Neural cell (in vitro differentiated cells): ENCODE measurements around the gene MDH2. TPM values are rescaled to one million over a fixed set of nuclear protein-coding genes. Genes with fewer than 3 reads are reported as not detected.

ENCODE experiments used
- H2AFZ ChIP-seq: fragments of 200-600, 300-800 bp; sonication (generic), shearing (Covaris generic); 2 replicates; pipeline ENCODE4 v1.6.0; 2014; ENCODE audit warnings: low read depth, mild to moderate bottlenecking, antibody characterized with exemption, low read length, moderate library complexity
- H3F3A ChIP-seq: fragments of 200-600 bp; shearing (Covaris generic); 2 replicates; pipeline ENCODE4 v1.6.1; 2016; ENCODE audit warnings: mild to moderate bottlenecking, moderate library complexity, mixed read lengths, antibody characterized with exemption, low read length; ENCODE audit not compliant: insufficient read depth, poor library complexity, severe bottlenecking
- H3K27ac ChIP-seq: fragments of 200-600, 300-800 bp; sonication (generic), shearing (Covaris generic); 2 replicates; pipeline ENCODE4 v1.5.1; 2014; ENCODE audit warnings: mild to moderate bottlenecking, low read length, moderate library complexity
- H3K27me3 ChIP-seq: fragments of 300-800, 200-600 bp; sonication (generic), shearing (Covaris generic); 2 replicates; pipeline ENCODE4 v1.6.0; 2014; ENCODE audit warnings: mild to moderate bottlenecking, low read depth, low read length, moderate library complexity; ENCODE audit not compliant: insufficient read depth
- H3K36me3 ChIP-seq: fragments of 300-800, 200-600 bp; sonication (generic), shearing (Covaris generic); 2 replicates; pipeline ENCODE4 v1.5.1; 2014; ENCODE audit warnings: mild to moderate bottlenecking, antibody characterized with exemption, low read length, moderate library complexity; ENCODE audit not compliant: insufficient read depth
- H3K4me2 ChIP-seq: fragments of 300-800, 200-600 bp; sonication (generic), shearing (Covaris generic); 2 replicates; pipeline ENCODE4 v1.6.0; 2014; ENCODE audit warnings: mild to moderate bottlenecking, low read length
- H3K4me3 ChIP-seq: fragments of 300-800, 200-600 bp; sonication (generic), shearing (Covaris generic); 2 replicates; pipeline ENCODE4 v1.5.1; 2014; ENCODE audit warnings: mild to moderate bottlenecking, low read length, moderate library complexity
- H3K79me2 ChIP-seq: fragments of 200-600 bp; shearing (Covaris generic); replicated peaks from 2 replicates; pipeline ENCODE4 v1.6.0; 2014; ENCODE audit warnings: mild to moderate bottlenecking, low read length, moderate library complexity; ENCODE audit not compliant: insufficient read depth
- H3K9ac ChIP-seq: fragments of 300-800, 200-600 bp; sonication (generic), shearing (Covaris generic); 2 replicates; pipeline ENCODE4 v1.6.1; 2016; ENCODE audit warnings: mild to moderate bottlenecking, low read length, mixed read lengths
- H3K9me2 ChIP-seq: fragments of 200-600 bp; shearing (Covaris generic); 2 replicates; pipeline ENCODE4 v1.6.1; 2016; ENCODE audit warnings: mild to moderate bottlenecking, low read length, mixed read lengths; ENCODE audit not compliant: insufficient read depth
- H3K9me3 ChIP-seq: fragments of 200-600, 300-800 bp; sonication (generic), shearing (Covaris generic); 2 replicates; pipeline ENCODE4 v1.6.1; 2016; ENCODE audit warnings: mild to moderate bottlenecking, mixed run types, low read length, moderate library complexity, mixed read lengths
- H4K20me1 ChIP-seq: fragments of 200-600 bp; shearing (Covaris generic); 2 replicates; pipeline ENCODE4 v1.6.1; 2016; ENCODE audit warnings: mild to moderate bottlenecking, mixed run types; ENCODE audit not compliant: insufficient read depth
- EP300 ChIP-seq: fragments of 450-650 bp; conservative IDR thresholded peaks from 2 replicates; pipeline ENCODE4 v1.6.1; 2014; ENCODE audit warnings: antibody characterized with exemption, mild to moderate bottlenecking, moderate library complexity; ENCODE audit not compliant: poor library complexity, severe bottlenecking
- EZH2 ChIP-seq: fragments of 200-600, 300-800 bp; shearing (Covaris generic), sonication (generic); IDR thresholded peaks from 2 replicates; pipeline ENCODE4 v1.6.1; 2014; ENCODE audit warnings: antibody characterized with exemption, low read length, borderline replicate concordance, mild to moderate bottlenecking; ENCODE audit not compliant: insufficient read depth, poor library complexity, severe bottlenecking
- MXI1 ChIP-seq: fragments of 450-650 bp; conservative IDR thresholded peaks from 2 replicates; pipeline ENCODE4 v1.6.1; 2014; ENCODE audit warnings: antibody characterized with exemption, mild to moderate bottlenecking; ENCODE audit not compliant: poor library complexity, severe bottlenecking
- POLR2AphosphoS5 ChIP-seq: IDR thresholded peaks from 2 replicates; pipeline ENCODE4 v1.6.1; 2012
- RAD21 ChIP-seq: fragments of 450-650 bp; conservative IDR thresholded peaks from 2 replicates; pipeline ENCODE4 v1.6.1; 2014; ENCODE audit warnings: antibody characterized with exemption, mild to moderate bottlenecking, moderate library complexity
- SMC3 ChIP-seq: fragments of 450-650 bp; conservative IDR thresholded peaks from 2 replicates; pipeline ENCODE4 v1.6.1; 2014; ENCODE audit warnings: antibody characterized with exemption, mild to moderate bottlenecking, moderate library complexity; ENCODE audit not compliant: poor library complexity
- TAF1 ChIP-seq: IDR thresholded peaks from 2 replicates; pipeline ENCODE4 v1.6.1; 2012; ENCODE audit warnings: low read depth
- polyA plus RNA-seq: library from polyadenylated mRNA; depleted of rRNA; stranded (reverse); fragments of >200 nt; gene quantifications from 2 replicates; pipeline ENCODE4 v1.2.3, GENCODE V29; 2014
- TF ChIP-seq, protein P1 (sequence below): IDR thresholded peaks from 2 replicates; pipeline ENCODE4 v1.6.1; 2012; ENCODE audit warnings: borderline replicate concordance
- TF ChIP-seq, protein P2 (sequence below): fragments of 450-650 bp; IDR thresholded peaks from 2 replicates; pipeline ENCODE4 v1.5.1; 2014; ENCODE audit warnings: antibody characterized with exemption, mild to moderate bottlenecking, moderate library complexity; ENCODE audit not compliant: poor library complexity, severe bottlenecking

Gene MDH2
- polyA plus RNA-seq, 1 donor from 2014 or later = 60.5 TPM

DNA sequence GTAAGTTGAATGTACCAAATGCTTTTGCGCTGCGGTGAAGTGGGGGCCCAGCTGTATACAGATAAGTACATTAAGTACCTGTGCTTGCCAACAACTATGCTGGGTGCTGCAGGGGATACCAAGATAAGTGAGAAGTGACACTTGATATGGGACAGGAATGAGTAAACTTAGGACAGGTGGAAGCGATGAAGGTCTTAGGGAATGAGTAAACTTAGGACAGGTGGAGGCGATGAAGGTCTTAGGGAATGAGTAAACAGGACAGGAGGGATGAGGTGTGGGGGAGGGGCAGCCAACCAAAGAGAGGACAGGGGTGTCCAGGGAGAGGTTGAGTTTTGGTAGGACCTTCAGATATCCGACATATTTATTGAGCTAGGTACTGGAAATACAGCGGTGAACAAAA is 1.4 kb downstream of the MDH2 start:
- no peak overlapping the region for H2AFZ ChIP-seq
- H3K4me3 ChIP-seq = peak overlapping the region; percentile 98
- no peaks in the 10 kb centered on the region for H3F3A ChIP-seq
- TF ChIP-seq MXI1 = no peak
- no peak for TF ChIP-seq POLR2AphosphoS5
- TF ChIP-seq TAF1 = no peak
- TF ChIP-seq EZH2 = no peak
- TF ChIP-seq EP300 = no peak
- TF ChIP-seq, protein P1, sequence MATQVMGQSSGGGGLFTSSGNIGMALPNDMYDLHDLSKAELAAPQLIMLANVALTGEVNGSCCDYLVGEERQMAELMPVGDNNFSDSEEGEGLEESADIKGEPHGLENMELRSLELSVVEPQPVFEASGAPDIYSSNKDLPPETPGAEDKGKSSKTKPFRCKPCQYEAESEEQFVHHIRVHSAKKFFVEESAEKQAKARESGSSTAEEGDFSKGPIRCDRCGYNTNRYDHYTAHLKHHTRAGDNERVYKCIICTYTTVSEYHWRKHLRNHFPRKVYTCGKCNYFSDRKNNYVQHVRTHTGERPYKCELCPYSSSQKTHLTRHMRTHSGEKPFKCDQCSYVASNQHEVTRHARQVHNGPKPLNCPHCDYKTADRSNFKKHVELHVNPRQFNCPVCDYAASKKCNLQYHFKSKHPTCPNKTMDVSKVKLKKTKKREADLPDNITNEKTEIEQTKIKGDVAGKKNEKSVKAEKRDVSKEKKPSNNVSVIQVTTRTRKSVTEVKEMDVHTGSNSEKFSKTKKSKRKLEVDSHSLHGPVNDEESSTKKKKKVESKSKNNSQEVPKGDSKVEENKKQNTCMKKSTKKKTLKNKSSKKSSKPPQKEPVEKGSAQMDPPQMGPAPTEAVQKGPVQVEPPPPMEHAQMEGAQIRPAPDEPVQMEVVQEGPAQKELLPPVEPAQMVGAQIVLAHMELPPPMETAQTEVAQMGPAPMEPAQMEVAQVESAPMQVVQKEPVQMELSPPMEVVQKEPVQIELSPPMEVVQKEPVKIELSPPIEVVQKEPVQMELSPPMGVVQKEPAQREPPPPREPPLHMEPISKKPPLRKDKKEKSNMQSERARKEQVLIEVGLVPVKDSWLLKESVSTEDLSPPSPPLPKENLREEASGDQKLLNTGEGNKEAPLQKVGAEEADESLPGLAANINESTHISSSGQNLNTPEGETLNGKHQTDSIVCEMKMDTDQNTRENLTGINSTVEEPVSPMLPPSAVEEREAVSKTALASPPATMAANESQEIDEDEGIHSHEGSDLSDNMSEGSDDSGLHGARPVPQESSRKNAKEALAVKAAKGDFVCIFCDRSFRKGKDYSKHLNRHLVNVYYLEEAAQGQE = no peak
- no peak for TF ChIP-seq RAD21
- peak overlapping the region; percentile 68 for H3K4me2 ChIP-seq
- peaks cover 42% of the 10 kb centered on the region for H3K79me2 ChIP-seq
- no peaks in the 10 kb centered on the region for H3K36me3 ChIP-seq
- no peak overlapping the region for H3K27ac ChIP-seq
- peak overlapping the region; percentile 97 for H3K9ac ChIP-seq
- H3K9me3 ChIP-seq = no peaks in the 10 kb centered on the region
- H3K27me3 ChIP-seq = no peaks in the 10 kb centered on the region
- no peaks in the 10 kb centered on the region for H3K9me2 ChIP-seq
- H4K20me1 ChIP-seq = no peaks in the 10 kb centered on the region

DNA sequence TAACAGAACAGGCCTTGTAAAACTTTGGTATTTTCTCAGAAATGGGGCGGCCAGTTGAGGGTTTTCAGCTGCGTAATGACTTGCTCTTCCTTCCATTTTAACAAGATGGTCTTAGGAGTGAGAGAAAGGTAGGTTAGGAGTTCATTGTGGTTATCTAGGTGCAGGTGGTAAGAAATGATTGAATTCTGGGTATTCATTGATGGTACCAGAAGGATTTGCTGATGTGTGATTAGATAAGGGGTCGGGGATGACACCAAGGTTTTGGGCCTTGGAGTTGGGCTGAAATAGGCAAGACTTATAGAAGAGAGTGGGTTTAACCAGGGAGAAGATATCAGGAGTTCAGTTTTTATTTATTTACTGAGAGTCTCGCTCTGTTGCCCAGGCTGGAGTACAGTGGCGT is 2.6 kb downstream of the MDH2 start:
- Histone ChIP-seq H3K36me3 (no peaks in the 10 kb centered on the region), H3K9ac (no peak overlapping the region), H3K27ac (no peak overlapping the region), H3K4me3 (no peak overlapping the region), H3K9me2 (no peaks in the 10 kb centered on the region), H3K4me2 (peak overlapping the region; percentile 19), H3K79me2 (peaks cover 40% of the 10 kb centered on the region), H2AFZ (no peak overlapping the region), H3F3A (no peaks in the 10 kb centered on the region), H3K9me3 (no peaks in the 10 kb centered on the region), H4K20me1 (no peaks in the 10 kb centered on the region), H3K27me3 (no peaks in the 10 kb centered on the region)
- TF ChIP-seq, protein P1 = no peak
- TF ChIP-seq TAF1 (no peak), EZH2 (no peak), SMC3 (no peak), EP300 (no peak), POLR2AphosphoS5 (no peak), RAD21 (no peak), MXI1 (no peak)
- TF ChIP-seq, protein P2, sequence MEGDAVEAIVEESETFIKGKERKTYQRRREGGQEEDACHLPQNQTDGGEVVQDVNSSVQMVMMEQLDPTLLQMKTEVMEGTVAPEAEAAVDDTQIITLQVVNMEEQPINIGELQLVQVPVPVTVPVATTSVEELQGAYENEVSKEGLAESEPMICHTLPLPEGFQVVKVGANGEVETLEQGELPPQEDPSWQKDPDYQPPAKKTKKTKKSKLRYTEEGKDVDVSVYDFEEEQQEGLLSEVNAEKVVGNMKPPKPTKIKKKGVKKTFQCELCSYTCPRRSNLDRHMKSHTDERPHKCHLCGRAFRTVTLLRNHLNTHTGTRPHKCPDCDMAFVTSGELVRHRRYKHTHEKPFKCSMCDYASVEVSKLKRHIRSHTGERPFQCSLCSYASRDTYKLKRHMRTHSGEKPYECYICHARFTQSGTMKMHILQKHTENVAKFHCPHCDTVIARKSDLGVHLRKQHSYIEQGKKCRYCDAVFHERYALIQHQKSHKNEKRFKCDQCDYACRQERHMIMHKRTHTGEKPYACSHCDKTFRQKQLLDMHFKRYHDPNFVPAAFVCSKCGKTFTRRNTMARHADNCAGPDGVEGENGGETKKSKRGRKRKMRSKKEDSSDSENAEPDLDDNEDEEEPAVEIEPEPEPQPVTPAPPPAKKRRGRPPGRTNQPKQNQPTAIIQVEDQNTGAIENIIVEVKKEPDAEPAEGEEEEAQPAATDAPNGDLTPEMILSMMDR = no peak
